Peyer's patch (tissue), 4 donors: Measurements from ENCODE around the gene GPC3.

Experiments
- POLR2A ChIP-seq, 2 donors: fragments of 450-650 bp; IDR thresholded peaks; one replicate each; pipeline ENCODE4 v1.5.1; 2017; ENCODE audit warnings: antibody characterized with exemption in 2 of 2, mild to moderate bottlenecking in 2 of 2, moderate library complexity in 2 of 2
- TF ChIP-seq, protein P1 (sequence below), 6 experiments: fragments of 450-650 bp in 4 of 6; fragments of 200-600 bp in 2 of 6; sonication (generic) in 1 of 6; IDR thresholded peaks; one replicate each; pipeline ENCODE4 v1.5.1; 2017 to 2019; ENCODE audit warnings: antibody characterized with exemption in 6 of 6, mild to moderate bottlenecking in 3 of 6, moderate library complexity in 1 of 6

DNA sequence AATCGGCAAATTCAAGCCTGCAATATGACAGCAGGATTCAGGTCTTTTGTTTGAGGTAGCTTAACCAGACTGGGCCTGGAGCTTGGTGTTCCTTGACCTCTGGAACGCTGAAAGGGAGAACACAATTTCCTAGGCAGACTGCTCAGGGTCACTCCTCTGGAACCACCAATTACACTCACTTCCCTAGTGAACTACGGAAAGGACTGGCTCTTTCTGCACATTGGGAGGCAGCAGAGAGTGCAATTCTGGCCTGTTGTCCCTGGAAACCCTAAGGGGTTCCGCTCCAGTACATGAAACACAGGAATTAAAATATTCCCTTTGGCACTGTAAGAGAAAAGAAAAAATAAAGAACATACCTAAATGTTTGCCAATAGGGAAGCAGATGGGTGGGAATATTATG lies 58.6 kb downstream of the GPC3 start:
- no peak for TF ChIP-seq POLR2A (IDR thresholded peaks at IDR 0.05)
- TF ChIP-seq, protein P1, sequence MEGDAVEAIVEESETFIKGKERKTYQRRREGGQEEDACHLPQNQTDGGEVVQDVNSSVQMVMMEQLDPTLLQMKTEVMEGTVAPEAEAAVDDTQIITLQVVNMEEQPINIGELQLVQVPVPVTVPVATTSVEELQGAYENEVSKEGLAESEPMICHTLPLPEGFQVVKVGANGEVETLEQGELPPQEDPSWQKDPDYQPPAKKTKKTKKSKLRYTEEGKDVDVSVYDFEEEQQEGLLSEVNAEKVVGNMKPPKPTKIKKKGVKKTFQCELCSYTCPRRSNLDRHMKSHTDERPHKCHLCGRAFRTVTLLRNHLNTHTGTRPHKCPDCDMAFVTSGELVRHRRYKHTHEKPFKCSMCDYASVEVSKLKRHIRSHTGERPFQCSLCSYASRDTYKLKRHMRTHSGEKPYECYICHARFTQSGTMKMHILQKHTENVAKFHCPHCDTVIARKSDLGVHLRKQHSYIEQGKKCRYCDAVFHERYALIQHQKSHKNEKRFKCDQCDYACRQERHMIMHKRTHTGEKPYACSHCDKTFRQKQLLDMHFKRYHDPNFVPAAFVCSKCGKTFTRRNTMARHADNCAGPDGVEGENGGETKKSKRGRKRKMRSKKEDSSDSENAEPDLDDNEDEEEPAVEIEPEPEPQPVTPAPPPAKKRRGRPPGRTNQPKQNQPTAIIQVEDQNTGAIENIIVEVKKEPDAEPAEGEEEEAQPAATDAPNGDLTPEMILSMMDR (IDR thresholded peaks at IDR 0.05), result no peak
